HG02610 (cell line): ENCODE data around the gene CDV3.
"Not testable (repeated sequence)": the region's sequence is repeated elsewhere in the genome, so short reads cannot be mapped to it uniquely, and the experiment has no call there.

Experiments used
- ATAC-seq: cut with Tn5 transposase; IDR thresholded peaks from one replicate; pipeline ENCODE4 v1.9.1; 2021; ENCODE audit warnings: mild to moderate bottlenecking, moderate library complexity; ENCODE audit not compliant: unreplicated experiment

Gene CDV3

GRCh38 chr3:133573629-133574194, at the start of gene CDV3:
TSS of gene CDV3 (plus strand) at chr3:133573686. CDS start at chr3:133574045, 359 bp downstream.
- ATAC-seq = peak; percentile 18

DNA sequence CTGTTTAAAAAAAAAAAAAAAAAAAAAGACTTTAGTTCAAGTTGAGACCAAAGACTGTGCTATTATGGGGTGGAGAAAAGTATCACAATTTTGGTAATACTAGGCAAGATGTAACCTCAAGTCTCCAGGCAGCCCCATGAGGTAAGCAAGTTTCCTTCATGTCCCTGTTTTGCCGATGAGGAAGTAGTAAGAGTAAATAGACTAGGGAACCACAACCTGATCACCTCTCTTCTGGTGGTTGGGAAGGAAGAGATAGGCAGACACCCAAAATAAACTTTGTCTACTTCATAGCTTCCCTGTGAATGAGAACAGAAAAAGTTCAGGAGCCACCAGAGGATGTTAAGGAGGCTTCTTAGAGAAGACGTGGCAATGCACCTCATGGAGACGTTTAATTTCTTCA, 49.7 kb upstream of the CDV3 start:
- ATAC-seq = not testable (repeated sequence)

DNA sequence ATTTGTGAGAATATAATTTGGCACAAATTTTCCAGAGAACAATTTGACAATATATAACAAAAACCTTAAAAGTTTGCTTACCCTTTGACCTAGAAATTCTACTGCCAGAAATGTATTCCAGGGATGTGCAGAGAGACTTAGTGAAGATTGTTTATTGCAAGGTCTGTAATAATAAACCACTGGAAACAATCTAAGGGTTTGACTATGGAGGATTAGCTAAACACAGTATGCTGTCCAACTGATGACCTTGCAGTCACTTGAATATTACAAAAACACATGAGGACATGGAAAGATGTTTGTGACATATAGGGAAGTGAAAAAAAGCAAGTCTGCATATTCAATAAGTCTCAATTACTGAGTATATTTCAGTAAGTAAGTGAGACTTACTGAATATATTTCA, 48.1 kb upstream of the CDV3 start:
- ATAC-seq = no peak

DNA sequence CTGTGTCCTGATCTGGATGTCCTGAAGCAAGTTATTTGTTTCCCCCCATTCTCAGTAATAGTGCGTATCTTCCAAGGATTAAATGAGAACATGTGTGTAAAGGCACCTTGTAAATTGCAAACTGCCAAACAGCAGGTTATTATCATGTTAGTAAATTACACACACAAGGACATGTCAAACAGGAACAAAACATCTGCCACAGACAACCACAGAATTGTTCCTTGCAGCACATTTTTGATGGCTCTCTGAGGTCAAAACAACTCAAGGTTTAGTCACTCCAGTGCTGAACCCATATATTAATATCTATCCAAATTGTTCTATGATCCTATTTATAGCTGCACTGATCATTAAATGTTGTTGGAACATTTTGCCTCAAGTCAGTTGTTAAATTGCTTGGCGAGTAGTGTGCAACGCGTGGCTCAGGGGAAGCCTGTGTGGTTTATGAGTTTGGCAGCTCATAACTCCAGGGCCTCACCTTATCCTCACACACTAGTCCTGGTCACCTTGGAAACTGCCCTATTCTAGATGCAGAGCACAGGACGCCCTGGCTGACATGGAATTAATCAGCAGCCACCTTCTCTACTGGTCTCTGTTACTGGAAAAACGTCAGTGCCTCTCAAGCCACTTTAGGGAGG, 46.3 kb upstream of the CDV3 start:
- ATAC-seq = no peak

GRCh38 chr3:133529809-133530208, 43.7 kb upstream of the CDV3 start:
- ATAC-seq = no peak

- no peak for ATAC-seq
Measured at GRCh38 chr3:133531981-133532380, 41.5 kb upstream of the CDV3 start.

- no peak for ATAC-seq
Measured at GRCh38 chr3:133532951-133533350, 40.5 kb upstream of the CDV3 start.

GRCh38 chr3:133535971-133536881, 37.3 kb upstream of the CDV3 start:
- no peak for ATAC-seq

DNA sequence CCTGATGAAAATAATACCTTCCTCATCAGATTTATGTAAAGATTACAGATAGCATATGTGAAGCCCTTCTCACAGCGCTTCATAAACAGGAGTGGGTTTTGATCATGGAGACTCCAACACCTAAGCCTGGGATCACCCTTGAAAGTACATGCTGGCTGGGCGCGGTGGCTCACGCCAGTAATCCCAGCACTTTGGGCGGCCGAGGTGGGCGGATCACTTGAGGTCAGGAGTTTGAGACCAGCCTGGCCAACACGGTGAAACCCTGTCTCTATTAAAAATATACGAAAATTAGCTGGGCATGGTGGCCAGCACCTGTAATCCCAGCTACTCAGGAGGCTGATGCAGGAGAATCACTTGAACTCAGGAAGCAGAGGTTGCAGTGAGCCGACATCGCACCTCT, 36.4 kb upstream of the CDV3 start:
- ATAC-seq = not testable (repeated sequence)

DNA sequence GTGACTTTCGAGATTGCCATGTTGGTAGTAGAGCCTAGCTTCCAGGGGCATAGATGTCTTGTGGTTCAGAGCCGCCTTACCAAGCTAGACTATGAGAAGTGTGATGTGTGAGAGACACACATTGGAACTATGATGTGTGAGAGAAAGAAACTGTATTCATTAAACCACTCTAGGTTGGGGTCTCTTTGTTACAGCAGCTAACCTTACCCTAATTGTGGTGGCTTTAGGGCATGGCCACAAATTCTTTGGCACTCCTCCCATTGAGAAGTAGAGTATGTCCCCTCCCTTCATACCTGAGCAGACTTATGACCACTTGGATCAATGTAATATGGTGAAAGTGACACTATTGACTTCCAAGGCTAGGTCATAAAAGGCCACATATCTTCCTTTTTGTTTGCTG, 35.3 kb upstream of the CDV3 start:
- ATAC-seq = no peak

- peak; percentile 80 for ATAC-seq
Measured at GRCh38 chr3:133540896-133541674, 32.4 kb upstream of the CDV3 start.

- ATAC-seq = no peak
Measured at GRCh38 chr3:133542871-133543270, 30.6 kb upstream of the CDV3 start.

- ATAC-seq = not testable (repeated sequence)
Measured at GRCh38 chr3:133544983-133545382, 28.5 kb upstream of the CDV3 start.

DNA sequence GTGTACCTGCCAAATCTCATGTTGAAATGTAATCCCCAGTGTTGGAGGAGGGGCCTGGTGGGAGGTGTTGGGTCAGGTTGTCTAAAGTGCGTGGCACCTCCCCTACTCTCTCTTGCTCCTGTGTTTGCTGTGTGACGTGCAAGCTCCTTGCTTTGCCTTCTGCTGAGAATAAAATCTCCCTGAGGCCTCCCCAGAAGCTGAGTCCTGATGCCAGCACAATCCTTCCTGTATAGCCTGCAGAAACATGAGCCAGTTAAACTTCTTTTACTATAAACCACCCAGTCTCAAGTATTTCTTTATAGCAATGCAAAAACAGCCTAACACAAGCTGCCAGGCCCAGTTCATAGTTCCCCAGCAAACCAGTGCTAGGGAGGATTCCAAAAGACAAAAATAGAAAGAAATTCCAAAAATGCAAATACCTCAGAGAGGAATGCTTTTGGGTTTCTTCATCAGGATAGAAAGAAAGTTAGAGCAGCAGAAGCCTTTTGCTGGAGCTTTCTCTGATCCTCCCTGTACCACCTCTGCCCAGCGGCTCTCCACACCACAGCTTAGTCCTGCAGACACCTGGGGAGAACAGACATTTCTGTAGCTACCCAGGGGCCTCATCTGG, 25.9 kb upstream of the CDV3 start:
- ATAC-seq = no peak

DNA sequence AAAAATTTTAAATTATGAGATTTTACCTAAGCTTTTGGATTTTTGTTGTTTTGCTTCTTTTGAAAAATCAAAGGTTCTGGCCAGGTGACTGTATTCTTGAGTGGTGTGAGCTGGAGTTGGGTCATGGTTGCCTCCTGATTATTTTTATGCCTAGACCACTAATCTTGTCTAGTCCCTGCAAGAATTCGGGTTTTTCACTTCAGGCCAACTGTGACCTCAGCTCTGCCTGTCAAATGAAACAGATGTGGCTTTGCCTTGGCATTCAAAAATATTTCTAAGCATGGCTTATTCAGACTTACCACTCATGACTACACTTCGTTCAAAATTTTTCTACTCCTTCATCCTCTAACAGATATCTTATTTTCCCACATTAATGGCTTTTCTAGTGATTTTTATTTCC, 25.4 kb upstream of the CDV3 start:
- no peak for ATAC-seq

DNA sequence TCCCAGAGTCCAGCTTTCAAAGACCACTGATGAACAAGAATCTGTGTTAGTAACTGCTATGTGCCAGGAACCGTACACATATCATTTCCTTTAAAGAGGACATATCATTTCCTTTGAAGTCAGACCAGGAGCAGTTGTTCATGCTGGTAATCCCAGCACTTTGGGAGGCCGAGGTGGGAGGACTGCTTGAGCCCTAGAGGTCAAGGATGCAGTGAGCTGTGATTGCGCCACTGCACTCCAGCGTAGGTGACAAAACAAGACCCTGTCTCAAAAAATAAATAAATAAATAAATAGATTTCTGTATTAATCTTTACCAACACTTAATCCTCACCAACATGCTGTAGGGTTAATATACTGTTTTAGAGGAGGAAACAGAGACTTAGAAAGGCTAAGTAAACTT, 23.9 kb upstream of the CDV3 start:
- no peak for ATAC-seq

DNA sequence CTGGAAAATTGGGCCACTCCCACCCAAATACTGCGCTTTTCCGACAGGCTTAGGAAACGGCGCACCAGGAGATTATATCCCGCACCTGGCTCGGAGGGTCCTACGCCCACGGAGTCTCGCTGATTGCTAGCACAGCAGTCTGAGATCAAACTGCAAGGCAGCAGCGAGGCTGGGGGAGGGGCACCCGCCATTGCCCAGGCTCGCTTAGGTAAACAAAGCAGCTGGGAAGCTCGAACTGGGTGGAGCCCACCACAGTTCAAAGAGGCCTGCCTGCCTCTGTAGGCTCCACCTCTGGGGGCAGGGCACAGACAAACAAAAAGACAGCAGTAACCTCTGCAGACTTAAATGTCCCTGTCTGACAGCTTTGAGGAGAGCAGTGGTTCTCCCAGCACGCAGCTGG, 21.9 kb upstream of the CDV3 start:
- ATAC-seq = not testable (repeated sequence)

GRCh38 chr3:133561679-133562078, 11.8 kb upstream of the CDV3 start:
- ATAC-seq = no peak

GRCh38 chr3:133562376-133562775, 11.1 kb upstream of the CDV3 start:
- ATAC-seq = no peak

GRCh38 chr3:133563186-133563591, 10.3 kb upstream of the CDV3 start:
- no peak for ATAC-seq

- ATAC-seq = no peak
Measured at GRCh38 chr3:133563816-133564215, 9.7 kb upstream of the CDV3 start.
